GM18870 (cell line): ENCODE results near the gene PTPRN.
"Not testable (repeated sequence)": the region's sequence is repeated elsewhere in the genome, so short reads cannot be mapped to it uniquely, and the experiment has no call there.

Experiments used
- ATAC-seq: cut with Tn5 transposase; IDR thresholded peaks from one replicate; pipeline ENCODE4 v1.9.1; 2021; ENCODE audit warnings: moderate library complexity; ENCODE audit not compliant: unreplicated experiment

PTPRN gene

GRCh38 chr2:219309278-219309677 is at the start of gene PTPRN:
Gene PTPRN, minus strand, starts transcription at chr2:219309401. Its CDS starts 69 bp downstream, at chr2:219309332.
- no peak for ATAC-seq

GRCh38 chr2:219358170-219359075 is 49.2 kb upstream of the PTPRN start:
- ATAC-seq: no peak

GRCh38 chr2:219356834-219357233 is 47.6 kb upstream of the PTPRN start:
- no peak for ATAC-seq

- ATAC-seq: no peak
These were observed 45.4 kb upstream of the PTPRN start for GRCh38 chr2:219354582-219354981.

- ATAC-seq: no peak
These were observed 43.9 kb upstream of the PTPRN start for GRCh38 chr2:219353129-219353528.

GRCh38 chr2:219352448-219353023 is 43.3 kb upstream of the PTPRN start:
- ATAC-seq: no peak

GRCh38 chr2:219350710-219351221 is 41.6 kb upstream of the PTPRN start:
- no peak for ATAC-seq

- no peak for ATAC-seq
These were observed 41.0 kb upstream of the PTPRN start for GRCh38 chr2:219350215-219350614.

- ATAC-seq: no peak
These were observed 35.7 kb upstream of the PTPRN start for GRCh38 chr2:219344751-219345430.

GRCh38 chr2:219335373-219335786 is 26.2 kb upstream of the PTPRN start:
- no peak for ATAC-seq

- ATAC-seq: no peak
These were observed 24.9 kb upstream of the PTPRN start for GRCh38 chr2:219334076-219334475.

GRCh38 chr2:219332542-219332941 is 23.3 kb upstream of the PTPRN start, which contains the start of gene RESP18:
Gene RESP18, minus strand, starts transcription at chr2:219332744.
- no peak for ATAC-seq

- no peak for ATAC-seq
These were observed 22.5 kb upstream of the PTPRN start for GRCh38 chr2:219331560-219332213.

- no peak for ATAC-seq
These were observed 18.5 kb upstream of the PTPRN start for GRCh38 chr2:219327719-219328118.

- no peak for ATAC-seq
These were observed 16.6 kb upstream of the PTPRN start for GRCh38 chr2:219325657-219326315.

GRCh38 chr2:219325136-219325535 is 15.9 kb upstream of the PTPRN start:
- no peak for ATAC-seq

- no peak for ATAC-seq
These were observed 14.2 kb upstream of the PTPRN start for GRCh38 chr2:219323434-219323833.

- no peak for ATAC-seq
These were observed 5.7 kb upstream of the PTPRN start for GRCh38 chr2:219314804-219315468.

- not testable (repeated sequence) for ATAC-seq
These were observed 3.6 kb upstream of the PTPRN start for GRCh38 chr2:219312683-219313263.
